ENCODE data around the gene MAGI3. TPM values are rescaled to one million over a fixed set of nuclear protein-coding genes. Genes with fewer than 3 reads are reported as not detected.
A peak's percentile ranks its signal among the peaks of the same experiment; 100 is the strongest.
"Not testable (repeated sequence)": the region's sequence is repeated elsewhere in the genome, so short reads cannot be mapped to it uniquely, and the experiment has no call there.

The MAGI3 gene
- total RNA-seq, 1 experiment from 2014 or later, result 12.8 TPM

DNA sequence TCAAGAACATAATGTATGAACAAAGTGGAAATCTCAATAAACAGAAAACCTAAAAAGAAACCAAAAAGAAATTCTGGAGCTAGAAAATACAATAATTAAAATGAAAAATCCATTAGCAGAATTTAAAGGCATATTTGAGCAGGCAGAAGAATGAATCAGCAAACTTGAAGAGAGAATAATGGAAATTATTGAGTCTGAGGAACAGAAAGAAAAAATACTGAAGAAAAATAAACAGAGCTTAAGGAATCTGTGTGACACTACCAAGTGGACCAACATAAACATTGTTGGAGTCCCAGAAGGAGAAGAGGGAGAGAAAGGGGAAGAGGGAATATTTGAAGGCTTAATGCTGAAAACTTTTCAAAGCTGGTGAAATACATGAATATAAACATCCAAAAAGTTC is 54.5 kb downstream of the MAGI3 start:
- no peak for DNase-seq
- Histone ChIP-seq H3K4me3 (ENCODE audit: insufficient read depth, low read depth, low read length) (no peak overlapping the region), H3K36me3 (replicated peaks; ENCODE audit: control insufficient read depth, insufficient read depth, low read length) (no peaks in the 10 kb centered on the region), H3K27me3 (ENCODE audit: control insufficient read depth, insufficient read depth, low read length) (no peaks in the 10 kb centered on the region)

- no peak for DNase-seq
These were observed 61.4 kb downstream of the MAGI3 start for GRCh38 chr1:113451710-113452109.

GRCh38 chr1:113452921-113453770 is 62.8 kb downstream of the MAGI3 start:
- H3K36me3 ChIP-seq (replicated peaks; ENCODE audit: control insufficient read depth, insufficient read depth, low read length), result no peaks in the 10 kb centered on the region
- H3K27me3 ChIP-seq (ENCODE audit: control insufficient read depth, insufficient read depth, low read length), result no peaks in the 10 kb centered on the region
- H3K4me3 ChIP-seq (ENCODE audit: insufficient read depth, low read depth, low read length), result no peak overlapping the region
- peak; percentile 16 for DNase-seq

More at GRCh38 chr1:113451710-113452109, 61.4 kb downstream of the MAGI3 start:
- no peak overlapping the region for H3K4me3 ChIP-seq (ENCODE audit: insufficient read depth, low read depth, low read length)
- no peaks in the 10 kb centered on the region for H3K27me3 ChIP-seq (ENCODE audit: control insufficient read depth, insufficient read depth, low read length)
- no peaks in the 10 kb centered on the region for H3K36me3 ChIP-seq (replicated peaks; ENCODE audit: control insufficient read depth, insufficient read depth, low read length)

GRCh38 chr1:113453771-113454083 is 63.4 kb downstream of the MAGI3 start:
- Histone ChIP-seq H3K4me3 (ENCODE audit: insufficient read depth, low read depth, low read length) (no peak overlapping the region), H3K36me3 (replicated peaks; ENCODE audit: control insufficient read depth, insufficient read depth, low read length) (no peaks in the 10 kb centered on the region), H3K27me3 (ENCODE audit: control insufficient read depth, insufficient read depth, low read length) (no peaks in the 10 kb centered on the region)
- no peak for DNase-seq

DNA sequence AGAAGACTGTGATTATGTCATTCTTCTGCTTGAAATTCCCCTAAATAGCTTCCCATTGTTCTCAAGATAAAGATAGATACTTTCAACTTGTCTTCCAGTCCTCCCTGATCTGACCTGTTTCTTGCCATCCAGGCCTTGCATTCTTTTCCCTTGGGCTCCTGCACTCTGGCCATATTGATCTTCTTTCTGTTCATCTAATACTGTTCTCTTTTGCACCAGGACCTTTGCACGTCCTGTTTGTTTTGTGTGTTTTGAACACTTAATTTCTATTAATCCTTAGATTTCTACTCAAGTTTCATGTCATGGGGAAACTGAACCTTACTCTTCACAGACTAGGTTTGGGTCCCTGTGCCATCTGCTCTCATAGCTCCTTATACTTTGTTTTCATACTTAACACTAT is 65.1 kb downstream of the MAGI3 start:
- no peaks in the 10 kb centered on the region for H3K27me3 ChIP-seq (ENCODE audit: control insufficient read depth, insufficient read depth, low read length)
- no peak for DNase-seq
- H3K4me3 ChIP-seq (ENCODE audit: insufficient read depth, low read depth, low read length), result no peak overlapping the region
- H3K36me3 ChIP-seq (replicated peaks; ENCODE audit: control insufficient read depth, insufficient read depth, low read length), result no peaks in the 10 kb centered on the region

- no peaks in the 10 kb centered on the region for H3K27me3 ChIP-seq (ENCODE audit: control insufficient read depth, insufficient read depth, low read length)
- DNase-seq, result no peak
- H3K36me3 ChIP-seq (replicated peaks; ENCODE audit: control insufficient read depth, insufficient read depth, low read length), result no peaks in the 10 kb centered on the region
- H3K4me3 ChIP-seq (ENCODE audit: insufficient read depth, low read depth, low read length), result no peak overlapping the region
These were observed 66.7 kb downstream of the MAGI3 start for GRCh38 chr1:113456967-113457366.

DNA sequence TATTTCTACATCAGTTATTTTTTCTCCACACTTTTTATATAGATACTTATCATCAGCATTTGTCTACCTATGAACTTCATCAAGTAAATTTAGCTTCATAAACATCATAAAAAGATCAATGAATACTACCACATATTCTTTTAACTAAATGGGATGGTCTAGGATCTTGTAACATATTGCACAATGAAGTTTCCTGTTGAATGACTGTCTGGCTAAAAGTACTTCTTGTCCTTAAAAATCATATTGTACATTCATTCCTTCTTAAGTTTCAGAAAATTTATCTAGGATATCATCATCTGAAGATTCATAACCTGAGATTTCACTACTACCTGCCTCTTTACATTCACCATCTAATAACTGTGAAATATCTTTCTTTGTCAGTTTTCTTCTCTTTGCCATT is 69.0 kb downstream of the MAGI3 start:
- H3K36me3 ChIP-seq (replicated peaks; ENCODE audit: control insufficient read depth, insufficient read depth, low read length), result no peaks in the 10 kb centered on the region
- no peaks in the 10 kb centered on the region for H3K27me3 ChIP-seq (ENCODE audit: control insufficient read depth, insufficient read depth, low read length)
- DNase-seq, result no peak

GRCh38 chr1:113467991-113468390 is 77.7 kb downstream of the MAGI3 start:
- Histone ChIP-seq H3K36me3 (replicated peaks; ENCODE audit: control insufficient read depth, insufficient read depth, low read length) (no peaks in the 10 kb centered on the region), H3K27me3 (ENCODE audit: control insufficient read depth, insufficient read depth, low read length) (no peaks in the 10 kb centered on the region), H3K4me3 (ENCODE audit: insufficient read depth, low read depth, low read length) (no peak overlapping the region)
- no peak for DNase-seq

More for the DNA sequence above, 69.0 kb downstream of the MAGI3 start:
- H3K4me3 ChIP-seq (ENCODE audit: insufficient read depth, low read depth, low read length), result no peak overlapping the region

GRCh38 chr1:113478427-113479195 is 88.3 kb downstream of the MAGI3 start:
- not testable (repeated sequence) for H3K4me3 ChIP-seq (ENCODE audit: insufficient read depth, low read depth, low read length); DNase-seq; H3K36me3 ChIP-seq (replicated peaks; ENCODE audit: control insufficient read depth, insufficient read depth, low read length); H3K27me3 ChIP-seq (ENCODE audit: control insufficient read depth, insufficient read depth, low read length)

DNA sequence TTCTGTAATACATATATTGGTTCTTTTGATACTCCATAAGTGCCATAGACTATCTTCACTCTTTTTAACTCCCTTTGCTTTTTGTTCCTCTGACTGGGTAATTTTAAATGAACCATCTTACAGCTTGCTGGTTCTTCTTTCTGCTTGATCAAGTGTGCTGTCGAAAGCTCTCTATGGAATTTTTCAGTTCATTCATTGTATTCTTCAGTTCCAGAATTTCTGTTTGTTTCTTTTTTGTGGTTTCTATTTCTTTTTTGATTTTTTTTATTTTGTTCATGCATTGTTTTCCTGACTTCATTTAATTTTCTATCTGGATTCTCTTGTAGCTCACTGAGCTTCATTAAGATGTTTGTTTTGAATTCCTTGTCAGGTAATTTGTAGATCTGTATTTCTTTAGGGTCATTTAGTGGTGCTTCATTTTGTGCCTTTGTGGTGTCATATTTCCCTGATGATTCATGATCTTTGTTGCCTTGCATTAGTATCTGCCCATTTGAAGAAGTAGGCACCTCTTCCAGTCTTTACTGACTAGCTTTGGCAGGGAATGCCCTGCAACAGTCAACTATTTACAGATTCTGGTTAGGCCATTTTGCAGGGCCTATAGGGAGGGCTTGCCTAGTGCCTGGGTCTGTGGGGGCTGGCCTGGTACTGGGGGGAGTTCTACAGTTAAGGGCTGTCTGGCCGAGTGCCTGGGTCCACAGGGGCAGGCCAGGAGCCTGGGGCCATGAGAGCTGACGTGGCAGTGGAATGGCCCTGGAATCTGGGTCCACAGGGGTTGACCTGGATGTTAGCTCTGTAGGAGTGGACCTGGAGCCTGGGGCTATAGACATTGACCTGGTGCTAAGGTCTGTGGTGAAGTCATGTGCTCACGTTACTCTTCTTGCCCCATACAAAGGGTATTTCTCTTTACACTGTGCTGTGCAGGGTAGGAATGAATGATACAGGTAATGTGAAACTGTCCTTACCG is 89.7 kb downstream of the MAGI3 start:
- H3K27me3 ChIP-seq (ENCODE audit: control insufficient read depth, insufficient read depth, low read length), result no peaks in the 10 kb centered on the region

DNA sequence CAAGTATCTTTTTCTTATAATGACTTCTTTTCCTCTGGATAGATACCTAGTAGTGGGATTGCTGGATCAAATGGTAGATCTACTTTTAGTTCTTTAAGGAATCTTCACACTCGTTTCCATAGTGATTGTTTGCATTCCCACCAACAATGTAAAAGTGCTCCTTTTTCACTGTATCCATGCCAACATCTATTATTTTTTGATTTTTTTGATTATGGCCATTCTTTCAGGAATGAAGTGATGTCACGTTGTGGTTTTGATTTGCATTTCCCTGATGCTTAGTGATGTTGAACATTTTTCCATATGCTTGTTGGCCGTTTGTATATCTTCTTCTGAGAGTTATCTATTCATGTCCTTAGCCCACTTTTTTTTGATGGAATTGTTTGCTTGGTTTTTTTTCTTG is 94.8 kb downstream of the MAGI3 start:
- H3K27me3 ChIP-seq (ENCODE audit: control insufficient read depth, insufficient read depth, low read length); H3K4me3 ChIP-seq (ENCODE audit: insufficient read depth, low read depth, low read length); DNase-seq; H3K36me3 ChIP-seq (replicated peaks; ENCODE audit: control insufficient read depth, insufficient read depth, low read length): not testable (repeated sequence)

More for the DNA sequence above, 89.7 kb downstream of the MAGI3 start:
- peak; percentile 7 for DNase-seq
- H3K36me3 ChIP-seq (replicated peaks; ENCODE audit: control insufficient read depth, insufficient read depth, low read length), result no peaks in the 10 kb centered on the region
- H3K4me3 ChIP-seq (ENCODE audit: insufficient read depth, low read depth, low read length), result no peak overlapping the region

DNA sequence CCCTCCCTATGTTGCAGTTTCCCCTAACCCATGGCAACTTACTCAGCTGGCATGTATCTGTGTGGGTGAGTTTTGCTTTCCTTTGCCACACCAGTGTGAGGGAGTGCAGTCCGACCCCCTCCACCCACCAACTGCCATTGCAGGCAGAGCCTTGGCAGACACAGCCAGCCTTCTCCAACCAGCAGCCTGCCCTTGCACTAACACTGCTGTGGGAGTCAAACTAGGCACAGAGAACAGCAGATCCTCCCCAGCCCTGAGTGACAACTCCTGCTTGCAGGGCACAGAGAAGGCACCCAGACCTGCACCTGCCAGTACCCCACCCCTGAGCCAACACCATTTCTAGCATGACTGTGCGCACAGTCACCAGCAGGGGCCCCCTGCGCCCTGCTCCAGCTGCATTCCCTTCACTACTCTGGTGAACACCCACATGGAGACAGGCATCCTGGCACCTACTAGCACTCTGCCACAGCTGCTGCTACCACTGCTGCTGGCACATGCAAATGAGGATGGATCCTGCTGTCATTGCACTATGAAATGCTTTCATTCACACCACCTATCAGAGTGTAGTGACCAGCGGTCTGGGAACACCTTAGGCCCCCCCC is 98.4 kb downstream of the MAGI3 start:
- H3K4me3 ChIP-seq (ENCODE audit: insufficient read depth, low read depth, low read length), result no peak overlapping the region
- peak; percentile 69 for DNase-seq
- H3K27me3 ChIP-seq (ENCODE audit: control insufficient read depth, insufficient read depth, low read length), result no peaks in the 10 kb centered on the region
- no peaks in the 10 kb centered on the region for H3K36me3 ChIP-seq (replicated peaks; ENCODE audit: control insufficient read depth, insufficient read depth, low read length)

- DNase-seq, result no peak
- Histone ChIP-seq H3K36me3 (replicated peaks; ENCODE audit: control insufficient read depth, insufficient read depth, low read length) (no peaks in the 10 kb centered on the region), H3K27me3 (ENCODE audit: control insufficient read depth, insufficient read depth, low read length) (no peaks in the 10 kb centered on the region), H3K4me3 (ENCODE audit: insufficient read depth, low read depth, low read length) (no peak overlapping the region)
These were observed 100.1 kb downstream of the MAGI3 start for GRCh38 chr1:113490384-113490783.

DNA sequence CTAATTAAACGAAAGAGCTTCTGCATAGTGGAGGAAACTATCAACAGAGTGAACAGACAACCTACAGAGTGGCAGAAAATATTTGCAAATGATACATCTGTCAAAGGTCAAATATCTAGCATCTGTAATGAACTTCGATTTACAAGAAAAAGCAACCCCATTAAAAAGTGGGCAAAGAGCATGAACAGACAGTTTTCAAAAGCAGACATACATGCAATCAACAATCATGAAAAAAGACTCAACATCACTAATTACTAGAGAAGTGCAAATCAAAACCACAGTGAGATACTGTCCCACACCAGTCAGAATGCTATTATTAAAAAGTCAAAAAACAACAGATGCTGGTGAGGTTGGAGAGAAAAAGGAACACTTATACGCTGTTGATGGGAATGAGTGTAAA is 103.2 kb downstream of the MAGI3 start:
- Histone ChIP-seq H3K4me3 (ENCODE audit: insufficient read depth, low read depth, low read length) (no peak overlapping the region), H3K36me3 (replicated peaks; ENCODE audit: control insufficient read depth, insufficient read depth, low read length) (no peaks in the 10 kb centered on the region), H3K27me3 (ENCODE audit: control insufficient read depth, insufficient read depth, low read length) (no peaks in the 10 kb centered on the region)
- no peak for DNase-seq

Measured in H7 (cell line).